SK-N-DZ (cell line): ENCODE measurements around the gene CYB5R2.
"Not testable (repeated sequence)": the region's sequence is repeated elsewhere in the genome, so short reads cannot be mapped to it uniquely, and the experiment has no call there.

Experiments
- DNase-seq: peaks from one replicate; pipeline ENCODE4 v3.0.0-alpha.2; 2015; ENCODE audit warnings: low spot score

Gene CYB5R2

GRCh38 chr11:7668911-7669310, 4.4 kb downstream of the CYB5R2 start:
- no peak for DNase-seq

GRCh38 chr11:7668464-7668863, 4.8 kb downstream of the CYB5R2 start:
- DNase-seq = no peak

DNA sequence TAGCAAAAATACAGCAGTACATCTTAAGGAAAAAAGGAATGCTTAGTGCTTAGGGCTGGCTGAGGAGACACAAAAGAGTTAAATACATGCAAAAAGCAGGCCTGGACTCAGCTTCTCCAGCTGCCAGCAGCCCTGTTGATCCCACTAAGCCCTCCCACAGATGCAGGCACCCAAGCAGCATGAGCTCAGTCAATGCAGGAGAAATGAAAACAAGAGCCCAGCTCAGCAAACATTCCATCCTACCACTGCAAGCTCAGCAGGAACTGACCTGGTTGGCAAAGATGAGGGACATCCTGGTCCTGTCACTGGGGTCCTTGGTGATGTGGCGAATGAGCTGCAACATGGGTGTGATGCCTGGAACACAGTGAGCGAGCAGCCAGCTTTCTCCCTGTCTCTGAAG, 5.8 kb downstream of the CYB5R2 start:
- DNase-seq = no peak

- no peak for DNase-seq
These were observed 6.9 kb downstream of the CYB5R2 start for GRCh38 chr11:7666292-7666866.

DNA sequence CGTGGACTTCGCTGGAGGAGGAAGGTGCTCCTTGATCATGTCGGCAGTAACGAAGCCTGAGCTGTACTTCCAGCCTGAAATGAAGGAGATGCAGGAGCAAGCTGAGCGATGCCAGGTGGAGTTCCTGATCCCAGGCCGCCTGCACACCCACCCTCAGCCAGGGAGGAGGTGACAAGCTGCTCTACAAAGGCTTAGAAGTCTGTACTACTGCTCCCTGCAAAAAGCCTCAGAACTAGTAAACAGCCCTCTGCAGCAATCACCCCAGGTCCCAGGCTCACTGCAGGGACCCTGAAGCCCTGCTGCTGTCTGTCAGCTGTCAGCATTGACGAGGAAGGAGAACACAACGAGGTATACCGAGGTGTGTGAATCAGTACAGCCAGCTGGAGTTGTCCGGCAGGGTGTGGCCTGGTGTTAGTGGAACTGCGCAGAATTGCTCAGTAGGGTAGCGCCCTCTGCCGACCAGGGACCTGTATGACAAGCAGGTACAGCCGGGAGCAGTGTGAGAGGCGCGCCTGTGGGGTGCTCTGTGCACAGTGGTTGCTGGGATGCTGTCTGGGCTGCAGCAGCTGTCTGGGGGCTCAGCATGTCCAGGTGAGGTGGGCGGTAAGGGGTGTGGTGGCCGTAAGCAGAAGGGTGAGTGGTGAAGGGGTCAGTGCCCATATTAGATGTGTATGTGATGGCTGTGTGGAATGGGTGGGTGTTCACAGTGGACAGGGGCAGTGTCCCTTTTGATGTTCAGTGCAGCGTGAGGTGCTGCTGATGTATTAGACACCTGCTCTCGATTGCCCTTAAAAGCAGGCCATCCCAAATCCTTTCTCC, 7.6 kb downstream of the CYB5R2 start:
- peak; percentile 37 for DNase-seq

GRCh38 chr11:7664867-7665266, 8.4 kb downstream of the CYB5R2 start:
- DNase-seq = no peak

DNA sequence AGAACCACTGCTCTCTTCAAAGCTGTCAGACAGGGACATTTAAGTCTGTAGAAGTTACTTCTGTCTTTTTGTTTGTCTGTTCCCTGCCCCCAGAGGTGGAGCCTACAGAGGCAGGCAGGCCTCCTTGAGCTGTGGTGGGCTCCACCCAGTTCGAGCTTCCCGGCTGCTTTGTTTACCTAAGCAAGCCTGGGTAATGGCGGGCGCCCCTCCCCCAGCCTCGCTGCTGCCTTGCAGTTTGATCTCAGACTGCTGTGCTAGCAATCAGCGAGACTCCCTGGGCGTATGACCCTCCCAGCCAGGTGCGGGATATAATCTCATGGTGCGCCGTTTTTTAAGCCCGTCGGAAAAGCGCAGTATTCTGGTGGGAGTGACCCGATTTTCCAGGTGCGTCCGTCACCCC, 9.8 kb downstream of the CYB5R2 start:
- not testable (repeated sequence) for DNase-seq

- DNase-seq = no peak
These were observed 15.8 kb downstream of the CYB5R2 start for GRCh38 chr11:7657306-7658025.

DNA sequence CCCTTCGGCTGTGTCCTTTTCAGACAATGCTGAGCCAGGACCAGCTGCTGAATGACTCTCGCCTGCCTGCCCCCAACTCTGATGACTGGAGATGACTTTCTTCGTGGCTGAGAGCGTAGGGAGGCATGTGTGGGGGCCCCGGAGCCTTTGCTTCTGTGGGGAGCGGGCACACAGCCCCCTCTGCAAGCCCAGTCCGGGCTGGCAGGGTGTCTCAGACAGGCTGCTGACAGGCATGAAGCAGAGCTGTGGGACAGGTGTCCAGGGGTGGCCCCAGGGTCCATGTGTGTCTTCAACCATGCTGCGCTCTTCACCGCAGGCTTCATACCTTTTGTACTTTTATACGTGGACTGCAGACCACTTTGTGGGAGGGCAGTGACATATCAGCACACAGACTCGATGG, 16.6 kb downstream of the CYB5R2 start:
- DNase-seq = no peak

GRCh38 chr11:7655253-7656217, 17.8 kb downstream of the CYB5R2 start:
- no peak for DNase-seq

GRCh38 chr11:7654195-7654705, 19.1 kb downstream of the CYB5R2 start:
- DNase-seq = no peak

DNA sequence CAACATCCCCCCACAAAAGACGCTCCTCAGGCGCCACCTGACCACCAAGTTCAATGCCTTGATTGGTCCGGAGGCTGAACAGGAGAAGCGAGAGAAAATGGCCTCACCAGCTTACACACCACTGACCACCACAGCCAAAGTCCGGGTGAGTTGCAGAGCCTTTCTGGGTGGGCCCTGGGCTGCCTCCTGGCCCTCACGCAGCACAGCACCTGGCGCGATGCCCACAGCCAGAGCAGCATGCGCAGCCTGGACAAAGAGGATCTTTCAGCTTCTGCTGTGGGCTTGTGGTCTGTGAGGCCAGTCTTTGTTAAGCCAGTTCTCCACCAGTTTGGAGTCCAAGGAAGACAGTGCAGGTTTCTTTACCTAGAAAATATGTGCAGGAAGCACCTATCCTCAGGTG, 21.6 kb downstream of the CYB5R2 start:
- DNase-seq = no peak

DNA sequence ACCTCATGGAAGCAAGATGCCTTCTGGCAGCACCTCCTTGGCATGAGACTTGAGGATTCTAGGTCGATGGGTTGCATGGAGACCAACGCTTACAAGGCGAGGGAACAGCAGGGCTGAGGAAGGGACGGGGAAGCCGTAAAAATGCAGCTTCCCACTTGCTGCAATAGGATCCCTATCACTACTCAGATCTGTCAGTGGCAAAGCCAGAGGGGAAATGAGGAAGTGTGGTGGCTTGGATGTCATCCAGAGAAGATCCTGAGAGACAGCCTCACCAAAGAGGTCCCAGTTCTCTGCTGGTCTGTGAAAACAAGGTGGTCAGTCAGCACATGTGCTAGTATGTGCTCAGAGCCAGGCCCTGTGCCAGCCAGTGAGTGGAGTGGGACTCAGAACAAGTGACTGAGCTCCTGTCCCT, 22.2 kb downstream of the CYB5R2 start:
- no peak for DNase-seq

DNA sequence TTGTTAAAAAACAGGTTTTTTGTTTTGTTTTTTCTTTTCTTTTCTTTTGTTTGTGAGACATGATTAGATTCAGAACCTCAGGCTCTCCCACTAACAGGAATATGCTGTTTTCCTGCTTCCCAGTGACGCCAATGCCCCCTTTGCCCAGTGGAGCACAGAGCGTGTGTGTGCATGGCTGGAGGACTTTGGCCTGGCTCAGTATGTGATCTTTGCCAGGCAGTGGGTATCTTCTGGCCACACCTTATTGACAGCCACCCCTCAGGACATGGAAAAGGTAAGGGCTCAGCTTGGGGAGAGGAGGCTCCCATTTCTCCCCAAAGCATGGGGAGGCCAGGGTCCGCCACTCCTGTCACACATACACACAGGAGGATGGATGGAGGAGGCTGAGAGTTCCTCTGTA, 25.0 kb downstream of the CYB5R2 start:
- no peak for DNase-seq

- DNase-seq = no peak
These were observed 26.4 kb downstream of the CYB5R2 start for GRCh38 chr11:7646866-7647265.

GRCh38 chr11:7645206-7645605, 28.1 kb downstream of the CYB5R2 start:
- no peak for DNase-seq

- no peak for DNase-seq
These were observed 30.0 kb downstream of the CYB5R2 start for GRCh38 chr11:7643314-7643713.

GRCh38 chr11:7642747-7643146, 30.6 kb downstream of the CYB5R2 start:
- no peak for DNase-seq

DNA sequence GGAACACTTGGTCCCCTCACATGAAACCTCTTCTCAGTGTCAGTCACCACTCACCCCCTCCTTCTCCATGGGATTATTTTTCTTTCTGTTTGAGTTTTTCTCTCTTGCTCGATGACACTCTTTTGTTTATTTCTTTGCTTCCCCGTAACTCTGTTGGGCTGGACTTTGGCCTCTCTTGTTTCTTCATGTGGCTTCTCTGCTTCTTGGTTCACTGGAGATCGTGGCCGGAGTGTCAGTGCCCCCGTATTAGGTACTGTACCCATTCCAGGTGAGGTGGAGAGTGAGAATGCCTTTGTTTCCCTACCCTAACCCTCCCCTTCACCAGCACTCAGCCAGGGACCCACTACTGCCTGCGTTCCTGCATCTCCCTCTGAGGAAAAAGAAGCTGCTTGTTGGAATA, 32.5 kb downstream of the CYB5R2 start:
- DNase-seq = no peak

DNA sequence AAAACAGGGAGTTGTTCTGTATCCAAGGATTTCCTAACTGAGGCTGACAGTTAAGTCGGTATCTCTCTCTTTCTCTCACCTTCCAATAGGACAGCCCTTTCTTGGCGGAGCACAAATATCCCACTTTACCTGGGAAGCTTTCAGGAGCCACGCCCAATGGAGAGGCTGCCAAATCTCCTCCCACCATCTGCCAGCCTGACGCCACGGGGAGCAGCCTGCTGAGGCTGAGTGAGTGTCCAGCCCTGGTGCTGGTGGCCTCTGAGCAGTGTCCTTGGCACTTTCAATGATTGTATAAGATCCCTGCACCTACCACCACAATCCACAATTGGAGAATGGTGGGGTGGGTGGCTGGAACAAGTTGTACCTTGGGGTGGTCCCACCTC, 33.7 kb downstream of the CYB5R2 start:
- no peak for DNase-seq
